ENCODE measurements around the gene FBLL1.

GRCh38 chr5:168550656-168551055, 21.6 kb downstream of the FBLL1 start:
- TF ChIP-seq POLR2AphosphoS5 (IDR thresholded peaks at IDR 0.05; ENCODE audit: low read depth, low read length) = no peak
- no peak for TF ChIP-seq REST (IDR thresholded peaks at IDR 0.05; ENCODE audit: insufficient read depth in 1 of 2, low read depth in 2 of 2, low read length in 1 of 2)

Data from Panc1 (cell line).